Non-pigmented ciliary epithelial cell (primary cell): ENCODE measurements around the gene KRT33B.
"Not testable (repeated sequence)": the region's sequence is repeated elsewhere in the genome, so short reads cannot be mapped to it uniquely, and the experiment has no call there.

Source experiments
- DNase-seq: peaks from one replicate; pipeline ENCODE4 v3.0.0-alpha.2; 2010; ENCODE audit warnings: low read depth

KRT33B gene

GRCh38 chr17:41346421-41346820 is 23.2 kb downstream of the KRT33B start:
- not testable (repeated sequence) for DNase-seq

GRCh38 chr17:41345992-41346391 is 23.6 kb downstream of the KRT33B start:
- no peak for DNase-seq

DNA sequence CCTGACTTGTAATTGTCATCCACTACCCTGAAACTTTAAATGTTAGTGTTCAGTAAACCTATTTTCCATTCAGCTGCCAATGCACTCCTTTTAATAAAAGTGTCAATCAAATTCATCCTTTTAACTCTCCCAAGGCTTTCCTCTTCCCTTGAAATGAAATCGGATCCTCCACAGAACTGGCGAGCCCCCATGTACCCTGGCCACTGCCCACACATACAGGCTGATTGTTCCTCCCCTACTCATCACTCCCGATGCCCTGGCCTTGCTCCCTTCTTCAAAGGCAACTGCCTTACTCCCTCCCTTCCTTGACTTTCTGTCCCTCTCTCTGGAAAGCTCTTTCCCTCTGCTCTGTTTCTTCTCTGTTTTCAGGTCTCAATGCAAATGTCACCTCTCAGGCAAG is 26.6 kb downstream of the KRT33B start:
- no peak for DNase-seq

GRCh38 chr17:41340934-41341861 is 28.4 kb downstream of the KRT33B start:
- DNase-seq, result no peak

GRCh38 chr17:41340494-41340893 is 29.1 kb downstream of the KRT33B start:
- DNase-seq, result no peak

DNA sequence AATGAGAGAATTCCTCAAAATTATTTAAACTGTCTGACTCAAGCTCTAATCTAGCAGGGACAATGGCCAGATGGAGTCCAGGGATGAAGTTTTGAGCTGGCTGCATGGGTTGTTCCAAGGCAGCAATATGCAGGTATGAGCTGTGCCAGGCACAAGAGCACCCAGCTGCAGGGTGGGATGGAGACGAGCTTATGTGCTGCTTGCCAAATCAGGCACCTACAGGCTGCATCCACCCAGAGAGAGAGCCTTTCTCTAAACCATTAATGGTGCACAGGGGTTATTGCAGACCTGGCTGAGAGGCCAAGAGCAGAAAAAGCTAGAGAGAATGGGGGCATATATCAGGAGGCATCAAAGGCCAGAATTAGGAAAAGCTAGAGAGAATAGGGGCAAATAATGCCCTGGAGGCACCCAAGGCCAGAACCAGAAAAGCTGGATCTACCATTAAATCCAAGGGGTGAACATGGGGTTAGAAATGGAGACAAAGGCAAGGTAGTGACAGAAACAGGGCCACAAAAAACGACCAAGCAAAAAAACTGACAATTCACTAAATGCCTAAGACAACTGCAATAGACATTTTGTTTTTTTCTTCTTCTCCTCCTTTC is 29.9 kb downstream of the KRT33B start:
- no peak for DNase-seq

DNA sequence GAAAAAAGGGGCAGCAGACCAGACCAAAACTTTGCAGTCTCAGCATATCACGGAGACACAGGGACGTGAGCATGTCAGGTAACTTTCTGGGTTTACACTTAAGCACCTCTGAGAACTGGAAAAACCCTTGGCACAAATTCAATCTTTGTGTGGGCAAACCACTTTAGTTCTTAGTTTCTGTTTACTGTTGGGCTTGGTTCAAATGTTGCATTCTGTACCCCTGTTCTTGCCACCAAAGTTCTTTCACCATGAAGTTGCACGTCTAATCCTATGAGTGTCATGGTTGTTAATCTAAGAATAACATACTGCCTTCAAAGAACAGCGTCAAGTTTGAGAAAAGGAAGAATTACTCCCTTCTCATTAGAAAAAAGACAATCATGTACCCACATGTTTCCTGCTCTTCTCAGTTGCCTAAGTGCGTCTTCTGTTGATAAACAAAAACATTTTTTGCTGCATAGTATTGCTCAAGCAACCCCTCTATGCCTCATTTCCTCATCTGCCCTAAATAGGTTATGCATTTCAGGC is 30.6 kb downstream of the KRT33B start:
- no peak for DNase-seq

DNA sequence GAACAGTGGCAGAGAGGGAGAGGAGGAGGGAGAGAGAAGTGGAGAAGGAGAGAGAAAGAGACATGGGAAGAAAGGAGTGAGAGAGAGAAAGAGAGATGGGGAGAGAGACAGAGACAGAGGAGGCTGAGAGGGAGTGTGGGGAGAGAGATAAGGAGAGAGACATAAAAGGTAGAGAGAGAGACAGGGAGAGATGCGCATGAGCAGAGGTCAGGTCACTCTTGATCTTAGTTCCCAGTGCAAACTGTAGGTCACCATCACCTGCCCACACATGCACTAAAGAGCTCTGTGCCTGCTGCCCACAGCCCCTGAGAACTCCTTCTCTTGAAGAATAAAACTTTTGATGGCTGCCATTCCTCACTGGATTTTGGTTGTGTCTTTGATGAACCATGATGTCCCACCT is 33.9 kb downstream of the KRT33B start:
- DNase-seq, result no peak

DNA sequence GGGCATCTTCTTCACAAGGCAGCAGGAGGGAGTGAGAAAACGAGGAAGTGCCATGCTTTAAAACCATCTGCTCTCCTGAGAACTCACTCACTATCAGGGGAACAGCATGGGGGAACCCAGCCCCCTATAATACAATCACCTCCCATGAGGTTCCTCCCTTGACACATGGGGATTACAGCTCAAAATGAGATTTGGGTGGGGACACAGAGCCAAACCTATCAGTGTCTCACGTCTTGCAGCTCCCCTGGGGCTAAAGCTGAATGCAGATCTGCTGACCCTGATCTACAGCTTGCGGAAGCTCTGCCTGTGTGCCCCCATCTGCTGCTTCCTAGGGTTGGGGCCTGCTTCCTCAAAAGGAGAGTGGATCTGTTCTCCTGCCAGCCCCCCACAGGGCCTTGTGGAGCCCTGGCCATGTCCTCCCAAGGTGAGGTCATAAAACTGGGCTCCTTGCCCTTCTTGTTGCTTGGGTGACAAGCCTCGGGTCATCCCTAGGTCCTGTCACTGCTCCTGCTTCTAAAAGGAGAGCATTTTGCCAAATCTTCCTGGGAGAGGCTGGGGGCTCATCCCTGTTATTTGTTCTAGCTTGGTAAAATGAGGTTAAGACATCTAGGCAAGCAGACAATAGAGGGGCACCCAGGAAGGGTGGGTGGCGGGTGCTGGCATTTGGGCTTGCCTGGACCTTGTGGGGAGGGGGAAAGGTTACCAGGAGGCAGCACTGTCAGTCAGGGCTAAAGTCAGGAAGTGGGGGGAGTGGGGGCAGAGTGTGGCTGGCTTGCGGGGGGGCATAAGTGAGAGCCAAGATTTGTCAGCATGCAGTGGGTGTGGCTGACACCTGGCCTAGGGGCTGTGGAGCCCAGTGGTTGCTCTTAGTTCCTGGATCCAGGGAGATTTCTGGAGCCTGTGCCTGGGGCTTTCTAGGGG is 35.0 kb downstream of the KRT33B start:
- no peak for DNase-seq

DNA sequence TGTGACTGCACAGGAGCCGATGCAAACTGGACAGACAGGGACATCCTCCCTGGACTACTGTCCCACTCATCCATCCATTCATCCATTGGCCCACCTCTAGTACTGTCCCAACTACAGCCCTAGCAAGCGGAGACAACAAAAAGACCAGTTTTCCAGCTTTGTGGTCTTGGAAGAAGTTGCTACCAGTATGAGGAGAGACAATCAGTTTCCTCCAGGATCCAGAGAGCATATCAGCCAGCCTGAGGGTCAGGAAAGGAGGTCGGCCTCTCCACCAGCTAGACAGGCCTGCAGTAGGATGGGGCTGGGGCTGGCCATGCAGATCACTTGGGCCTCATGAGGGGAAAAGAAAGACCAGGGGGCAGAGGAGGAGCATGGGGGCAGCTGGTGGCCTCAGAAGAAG is 35.8 kb downstream of the KRT33B start:
- no peak for DNase-seq

GRCh38 chr17:41333098-41333497 is 36.5 kb downstream of the KRT33B start:
- DNase-seq, result no peak

- DNase-seq, result no peak
Observed at GRCh38 chr17:41332239-41332638, 37.4 kb downstream of the KRT33B start.

DNA sequence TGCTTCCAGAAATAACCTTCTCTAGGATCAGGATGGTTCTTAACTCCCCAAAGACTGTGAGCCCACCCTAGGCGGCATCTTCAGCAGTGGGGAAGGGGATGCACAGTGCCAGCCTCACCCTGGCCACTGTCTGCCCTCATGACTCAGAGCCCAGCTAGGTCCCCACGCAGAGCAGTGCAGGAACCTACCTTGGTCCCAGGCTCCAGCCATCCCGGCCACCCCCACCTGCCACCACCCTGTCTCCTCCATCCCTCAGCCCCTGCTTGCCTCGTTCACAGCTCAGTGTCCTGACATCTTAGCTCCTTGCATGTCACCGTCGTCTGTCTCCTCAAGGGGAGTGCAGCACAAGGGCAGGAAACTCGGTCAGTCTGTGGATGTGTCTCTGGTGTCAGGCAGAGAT is 38.0 kb downstream of the KRT33B start:
- no peak for DNase-seq

- peak; percentile 17 for DNase-seq
Observed at GRCh38 chr17:41329279-41329948, 40.2 kb downstream of the KRT33B start.

- no peak for DNase-seq
Observed at GRCh38 chr17:41328207-41328606, 41.4 kb downstream of the KRT33B start.

DNA sequence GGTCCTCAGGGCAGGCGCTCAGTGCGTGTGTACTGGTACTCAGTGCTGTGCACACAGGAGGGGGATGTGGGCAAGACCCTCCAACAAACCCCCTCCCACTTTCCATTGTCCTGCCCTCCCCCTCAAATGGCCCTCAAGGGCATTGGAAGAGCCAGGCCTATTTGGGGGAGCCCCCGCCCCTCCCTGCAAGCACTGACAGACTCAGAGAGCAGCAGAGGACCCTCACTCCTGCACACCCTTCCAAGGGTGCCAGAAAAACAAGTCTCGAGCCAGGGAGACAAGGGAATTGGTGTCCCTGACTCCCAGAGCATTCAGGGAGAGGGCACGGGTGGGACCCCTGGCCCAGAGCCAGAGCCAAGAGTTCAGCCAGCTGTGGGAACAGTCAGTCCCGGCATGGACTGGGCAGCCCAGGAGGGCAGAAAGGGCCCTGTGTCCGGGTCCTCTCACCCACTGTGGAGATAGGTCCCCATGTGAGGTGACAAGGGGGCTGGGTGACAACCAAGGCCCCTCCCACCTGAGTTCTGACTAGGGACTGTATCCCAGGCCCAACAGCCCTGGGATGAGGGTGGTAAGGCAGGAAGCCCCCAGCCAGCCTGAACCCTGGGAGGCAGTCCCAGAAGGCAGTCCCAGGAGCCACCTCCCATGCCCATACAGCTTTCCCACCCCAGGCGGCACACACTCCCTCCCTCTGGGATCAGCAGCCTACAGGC is 42.0 kb downstream of the KRT33B start:
- DNase-seq, result no peak

- DNase-seq, result no peak
Observed at GRCh38 chr17:41326173-41327145, 43.2 kb downstream of the KRT33B start.

DNA sequence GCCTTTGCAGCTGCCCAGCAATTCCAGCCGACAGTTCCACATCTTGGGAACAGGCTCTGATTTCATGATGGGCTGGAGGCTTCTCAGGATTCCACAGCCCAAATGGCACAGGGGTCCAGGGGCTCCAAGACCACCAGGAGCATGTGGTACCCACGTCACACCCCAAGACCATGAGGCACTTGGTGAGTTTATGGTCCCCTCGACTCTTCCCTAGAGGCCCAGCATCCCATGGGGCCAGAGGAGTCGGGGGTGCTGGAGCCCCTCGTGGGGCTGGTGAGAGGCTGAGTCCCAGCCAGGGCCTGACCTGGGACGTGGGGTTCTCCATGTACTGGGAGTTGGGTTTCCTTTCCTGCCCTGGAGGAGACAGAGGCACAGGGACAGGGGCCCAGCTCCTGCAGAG is 44.0 kb downstream of the KRT33B start:
- DNase-seq, result no peak

GRCh38 chr17:41325126-41325525 is 44.5 kb downstream of the KRT33B start:
- no peak for DNase-seq
